ENCODE data around the gene TBC1D2B. TPM values are rescaled to one million over a fixed set of nuclear protein-coding genes. Genes with fewer than 3 reads are reported as not detected.

Gene TBC1D2B
- total and polyA plus RNA-seq, 2 of the 4 experiments (the other 2 are of a cell fraction): 17.7 to 28.3 TPM

DNA sequence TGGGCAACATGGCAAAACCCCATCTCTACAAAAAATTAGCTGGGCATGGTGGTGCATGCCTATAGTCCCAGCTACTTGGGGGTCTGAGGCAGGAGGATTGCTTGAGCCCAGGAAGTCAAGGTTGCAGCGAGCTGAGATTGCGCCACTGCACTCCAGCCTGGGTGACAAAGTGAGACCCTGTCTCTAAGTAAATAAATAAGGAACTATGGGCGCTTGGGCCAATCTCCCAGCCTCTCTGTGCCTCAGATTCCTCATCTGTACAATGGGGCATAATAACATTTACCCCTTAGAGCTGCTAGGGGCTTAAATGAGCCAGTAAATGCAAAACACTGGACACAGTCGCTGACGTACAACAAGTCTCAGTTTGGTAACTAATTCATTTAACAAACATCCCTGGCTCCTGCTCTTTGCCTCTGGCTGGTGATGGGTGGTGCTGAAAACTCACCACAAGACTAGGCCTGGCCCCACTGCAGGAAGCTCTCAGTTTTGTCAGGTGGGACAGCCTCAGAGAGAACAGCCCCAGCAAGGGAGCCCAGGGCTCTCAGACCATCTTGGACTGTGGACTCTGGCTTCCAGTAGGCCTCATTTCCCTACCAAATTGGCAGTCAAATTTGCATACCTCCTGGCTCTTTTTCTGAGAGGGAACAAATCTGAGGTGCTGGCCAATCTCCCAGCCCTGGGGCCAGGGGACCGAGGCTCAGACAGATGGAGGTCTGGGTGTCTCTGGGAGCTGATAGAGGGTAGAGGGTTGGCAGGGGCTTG lies 6.4 kb upstream of the TBC1D2B start (continued):
- TF ChIP-seq RCOR1 (IDR thresholded peaks at IDR 0.05; ENCODE audit: insufficient replicate concordance, low read length) (no peak), FOS (IDR thresholded peaks at IDR 0.05; ENCODE audit: low read depth, low read length) (no peak)

- WGBS, 2 experiments (ENCODE audit: extremely low coverage in 2 of 2, insufficient read length in 1 of 2): 83% methylated on average over 2 of the region's 4 CpGs; no CpG with 5 or more reads in 1 of the 2 experiments
- Histone ChIP-seq H2AFZ (replicated peaks; ENCODE audit: low read length, poor library complexity) (no peak overlapping the region), H2BK5ac (ENCODE audit: low read depth, low read length, poor library complexity, severe bottlenecking) (no peak overlapping the region), H3K36me3 (ENCODE audit: control insufficient read depth, insufficient read depth, low read length) (no peaks in the 10 kb centered on the region), H4K5ac (ENCODE audit: low read depth, low read length) (peak overlapping the region; percentile 32; the same call in 1 of the 2 replicates), H4K8ac (ENCODE audit: low read depth in 2 of 2, low read length in 2 of 2) (peak overlapping the region in 1 of 2 experiments; percentile 30; a peak in 1 of 4 replicates), H4K91ac (ENCODE audit: insufficient read depth, low read depth, low read length) (peak overlapping the region; percentile 61), H3K9me3 (ENCODE audit: control insufficient read depth, insufficient read depth, low read length) (no peaks in the 10 kb centered on the region), H3K27ac (ENCODE audit: insufficient read depth, low read length) (peak overlapping the region; percentile 5; the same call in 1 of the 2 replicates), H3K79me1 (ENCODE audit: low read depth in 1 of 2, low read length in 2 of 2) (no peaks in the 10 kb centered on the region), H3K27me3 (ENCODE audit: control insufficient read depth, insufficient read depth, low read length) (no peaks in the 10 kb centered on the region; the same call in 1 of the 2 replicates), H3K9ac (ENCODE audit: low read depth, low read length) (no peak overlapping the region), H3K4ac (ENCODE audit: low read depth, low read length) (peak overlapping the region; percentile 63), H3K4me1 (ENCODE audit: control insufficient read depth, insufficient read depth, low read length) (peaks cover 27% of the 10 kb centered on the region), H3K23ac (ENCODE audit: low read depth, low read length) (no peak overlapping the region), H3K4me3 (ENCODE audit: insufficient read depth, low read depth, low read length) (no peak overlapping the region), H3K18ac (ENCODE audit: low read depth, low read length) (peak overlapping the region; percentile 5), H2AK5ac (ENCODE audit: low read depth, low read length) (peak overlapping the region; percentile 71; the same call in 1 of the 2 replicates), H3K56ac (ENCODE audit: extremely low read depth, insufficient read depth, low read length) (no peak overlapping the region), H3K14ac (replicated peaks; ENCODE audit: low read depth, low read length) (peak overlapping the region; percentile 22; the same call in 1 of the 2 replicates), H2BK20ac (ENCODE audit: low read depth, low read length) (0 out of 2 replicates have a peak overlapping the region, but pooled peaks have one; percentile 1), H4K20me1 (ENCODE audit: insufficient read depth, low read length) (no peaks in the 10 kb centered on the region; the same call in 1 of the 2 replicates), H2BK120ac (ENCODE audit: low read depth, low read length) (peak overlapping the region; percentile 59; the same call in 1 of the 2 replicates), H3K4me2 (ENCODE audit: low read depth, low read length) (no peak overlapping the region), H2AK9ac (replicated peaks; ENCODE audit: low read depth, low read length, poor library complexity) (no peak overlapping the region), H2BK15ac (ENCODE audit: low read depth, low read length) (peak overlapping the region; percentile 67; the same call in 2 of the 3 replicates), H3K9me1 (ENCODE audit: insufficient read depth, low read length) (peaks cover 22% of the 10 kb centered on the region)
- no TSS peak for BruUV-seq (replicated peaks)
- intact Hi-C loops (cut with micrococcal nuclease) (no loop called here), in situ Hi-C loops (cut with MboI; ENCODE audit: low sequenced_read_pairs) (no loop called here), dilution Hi-C loops (cut with HindIII; ENCODE audit: low sequenced_read_pairs, unreplicated experiment) (no loop called here)
- DNase-seq (no peak), ATAC-seq (ENCODE audit: low read depth) (no peak)
- POLR2A ChIA-PET (ENCODE audit: unreplicated experiment): interaction anchor here (0.6 kb wide), 1 partner anchor 10 kb away, joined by 3 read pairs; no protein-coding TSS in a partner anchor
- CTCF ChIA-PET: interaction anchor here (0.6 to 1.5 kb wide), 3 partner anchors 10 to 116 kb away, joined by 3 to 8 read pairs (median 4); no protein-coding TSS in a partner anchor
- TF ChIP-seq MAFK (IDR thresholded peaks at IDR 0.05; ENCODE audit: low read depth, low read length): no peak
- TF ChIP-seq MXI1 (IDR thresholded peaks at IDR 0.05; ENCODE audit: borderline replicate concordance, low read depth, low read length): no peak
- no peak for TF ChIP-seq POLR2A (IDR thresholded peaks at IDR 0.05; ENCODE audit: low read depth, low read length)
- TF ChIP-seq RCOR1 (IDR thresholded peaks at IDR 0.05; ENCODE audit: insufficient replicate concordance, low read length): no peak
- TF ChIP-seq SMC3 (IDR thresholded peaks at IDR 0.05; ENCODE audit: low read depth, low read length): no peak
- no peak for TF ChIP-seq FOS (IDR thresholded peaks at IDR 0.05; ENCODE audit: low read depth, low read length)
- no peak for TF ChIP-seq RFX5 (IDR thresholded peaks at IDR 0.05; ENCODE audit: low read depth, low read length)
- no peak for TF ChIP-seq CHD1 (IDR thresholded peaks at IDR 0.05; ENCODE audit: low read depth, low read length)
- no peak for TF ChIP-seq BHLHE40 (IDR thresholded peaks at IDR 0.05; ENCODE audit: low read depth, low read length)
- no peak for TF ChIP-seq NFE2L2 (IDR thresholded peaks at IDR 0.05; ENCODE audit: low read depth, low read length)
- TF ChIP-seq MAZ (IDR thresholded peaks at IDR 0.05; ENCODE audit: borderline replicate concordance, low read depth, low read length): no peak
- no peak for TF ChIP-seq USF2 (IDR thresholded peaks at IDR 0.05; ENCODE audit: low read depth, low read length)
- TF ChIP-seq CEBPB (IDR thresholded peaks at IDR 0.05; ENCODE audit: low read depth, low read length): no peak
- TF ChIP-seq, protein P1, sequence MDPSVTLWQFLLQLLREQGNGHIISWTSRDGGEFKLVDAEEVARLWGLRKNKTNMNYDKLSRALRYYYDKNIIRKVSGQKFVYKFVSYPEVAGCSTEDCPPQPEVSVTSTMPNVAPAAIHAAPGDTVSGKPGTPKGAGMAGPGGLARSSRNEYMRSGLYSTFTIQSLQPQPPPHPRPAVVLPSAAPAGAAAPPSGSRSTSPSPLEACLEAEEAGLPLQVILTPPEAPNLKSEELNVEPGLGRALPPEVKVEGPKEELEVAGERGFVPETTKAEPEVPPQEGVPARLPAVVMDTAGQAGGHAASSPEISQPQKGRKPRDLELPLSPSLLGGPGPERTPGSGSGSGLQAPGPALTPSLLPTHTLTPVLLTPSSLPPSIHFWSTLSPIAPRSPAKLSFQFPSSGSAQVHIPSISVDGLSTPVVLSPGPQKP (IDR thresholded peaks at IDR 0.05; ENCODE audit: borderline replicate concordance, low read depth, low read length): no peak
Measured at GRCh38 chr15:78083186-78083585, 5.7 kb upstream of the TBC1D2B start.

Data from IMR-90 (cell line).